Measurements from ENCODE around the gene DAW1.
"Not testable (repeated sequence)": the region's sequence is repeated elsewhere in the genome, so short reads cannot be mapped to it uniquely, and the experiment has no call there.

DAW1 gene

DNA sequence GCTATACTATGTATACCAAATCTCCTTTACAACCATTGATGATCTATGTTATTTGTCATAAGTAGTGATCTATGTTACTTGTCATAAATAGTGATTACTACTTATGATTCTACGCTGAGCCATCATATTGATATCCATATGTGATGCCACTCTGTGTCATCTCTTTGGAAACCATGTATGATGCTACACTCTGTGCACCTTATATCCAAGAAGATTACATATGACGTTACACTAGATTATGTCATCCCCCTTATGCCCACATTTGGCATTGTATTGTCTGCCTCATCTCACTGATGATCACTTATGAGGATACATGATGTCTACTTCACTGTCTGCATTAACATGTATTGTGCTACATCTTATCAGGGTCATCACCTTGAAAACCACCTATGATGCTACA is 42.9 kb downstream of the DAW1 start:
- DNase-seq (ENCODE audit: low read depth) = no peak

GRCh38 chr2:227921648-227922047 is 50.2 kb downstream of the DAW1 start:
- no peak for DNase-seq (ENCODE audit: low read depth)

- DNase-seq (ENCODE audit: low read depth) = no peak
Measured at GRCh38 chr2:227932001-227932400, 60.6 kb downstream of the DAW1 start.

DNA sequence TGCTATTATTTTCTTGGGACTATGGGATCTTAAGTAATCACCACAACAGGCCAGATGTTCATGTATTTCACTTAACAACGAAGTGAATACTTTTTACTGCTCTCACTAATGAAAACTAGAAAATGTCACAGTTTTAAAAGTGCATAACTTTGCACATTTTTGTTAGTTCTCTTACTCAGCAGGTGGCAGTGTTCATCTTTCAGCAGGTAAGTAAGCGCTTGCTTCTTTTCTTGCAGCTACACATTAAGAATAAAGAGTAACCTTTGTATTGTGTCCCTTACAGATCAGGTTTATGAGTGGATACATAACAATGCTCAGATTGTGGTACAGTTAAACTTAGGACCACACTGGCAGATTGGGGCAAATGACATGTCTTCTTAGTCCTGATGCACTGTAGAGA is 61.0 kb downstream of the DAW1 start:
- no peak for DNase-seq (ENCODE audit: low read depth)

DNA sequence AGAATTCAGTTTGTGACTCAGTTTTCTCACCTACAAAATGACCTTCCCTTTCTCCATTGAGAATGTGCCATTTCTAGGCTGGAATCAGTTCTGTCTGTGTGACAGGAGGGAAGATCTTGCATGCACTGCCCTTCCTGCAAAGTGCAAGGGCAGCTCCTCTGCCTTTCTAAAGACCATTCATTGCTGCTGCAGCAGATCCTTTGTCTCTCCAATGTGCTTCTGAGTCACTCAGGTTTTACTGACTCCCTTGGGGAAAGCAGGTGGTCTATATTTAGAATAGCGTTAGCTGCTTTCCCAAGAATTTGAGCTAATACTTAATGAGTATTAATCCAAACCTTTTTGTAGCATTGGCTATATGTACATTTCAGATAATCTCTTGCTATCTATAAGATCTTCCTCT is 62.5 kb downstream of the DAW1 start:
- DNase-seq (ENCODE audit: low read depth) = no peak

GRCh38 chr2:227936249-227936648 is 64.8 kb downstream of the DAW1 start:
- not testable (repeated sequence) for DNase-seq (ENCODE audit: low read depth)

- no peak for DNase-seq (ENCODE audit: low read depth)
Measured at GRCh38 chr2:227939271-227940027, 68.0 kb downstream of the DAW1 start.

- DNase-seq (ENCODE audit: low read depth) = no peak
Measured at GRCh38 chr2:227942021-227942420, 70.6 kb downstream of the DAW1 start.

- DNase-seq (ENCODE audit: low read depth) = no peak
Measured at GRCh38 chr2:227942965-227943364, 71.5 kb downstream of the DAW1 start.

DNA sequence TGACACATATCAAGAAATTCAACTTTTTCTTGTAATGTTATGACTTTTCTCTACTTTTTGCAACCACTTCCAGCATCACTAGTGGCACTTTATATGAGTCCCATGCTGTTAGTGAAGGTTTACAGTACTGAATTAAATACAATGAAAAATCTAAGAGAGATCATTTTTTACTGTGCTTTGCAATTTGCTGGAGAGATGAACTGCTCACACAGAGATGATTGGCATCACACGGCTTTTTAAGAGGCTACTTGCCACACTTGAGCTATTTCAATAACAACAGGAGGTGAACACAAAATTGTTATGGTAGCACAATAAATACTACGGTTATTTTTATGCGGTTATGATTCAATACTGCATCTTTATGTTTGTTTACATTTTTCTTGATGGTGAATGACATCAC is 88.9 kb downstream of the DAW1 start:
- DNase-seq (ENCODE audit: low read depth) = no peak

DNA sequence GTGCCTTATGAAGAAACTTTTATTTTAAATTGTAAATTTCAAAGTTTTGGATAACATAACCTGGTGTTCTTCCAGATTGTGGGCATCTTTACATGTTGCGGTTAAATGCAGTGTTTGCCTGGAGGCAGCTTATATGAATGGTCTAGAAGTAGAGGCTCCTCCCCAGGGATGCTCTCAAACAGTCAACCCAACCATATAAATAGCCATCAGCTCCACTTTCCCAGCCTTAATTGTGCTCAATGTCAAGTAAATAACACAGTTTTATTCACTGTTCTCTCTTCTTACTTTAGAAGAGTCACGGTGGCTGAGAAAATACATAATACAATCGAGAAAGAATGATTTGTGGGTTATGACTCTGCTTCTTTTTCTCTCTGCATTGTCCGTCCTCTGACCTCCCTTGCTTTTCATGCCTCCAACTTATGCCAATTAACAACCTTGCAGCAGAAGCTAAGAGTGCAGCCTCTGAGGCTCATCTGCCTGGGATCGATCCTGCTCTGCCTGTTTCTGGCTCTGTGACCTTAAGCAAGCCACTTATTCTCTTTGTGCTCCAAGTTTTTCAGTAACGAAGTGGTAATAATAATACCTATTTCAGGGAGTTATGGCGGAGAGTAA is 100.3 kb downstream of the DAW1 start:
- DNase-seq (ENCODE audit: low read depth) = no peak

- DNase-seq (ENCODE audit: low read depth) = no peak
Measured at GRCh38 chr2:227973241-227973640, 101.8 kb downstream of the DAW1 start.
